ENCODE data around the gene SOCS6. TPM values are rescaled to one million over a fixed set of nuclear protein-coding genes. Genes with fewer than 3 reads are reported as not detected.
"Not testable (repeated sequence)": the region's sequence is repeated elsewhere in the genome, so short reads cannot be mapped to it uniquely, and the experiment has no call there.

Gene SOCS6
- total and polyA plus RNA-seq, 8 donors: 18.0 to 26.6 (median 22.3) TPM

GRCh38 chr18:70337139-70337972 lies 48.5 kb downstream of the SOCS6 start:
- peaks cover 0 to 14% of the 10 kb centered on the region in 2 donors for H3K9me3 ChIP-seq
- peak overlapping the region in 1 of 2 donors; percentile 20 for H3K27ac ChIP-seq
- H3K4me3 ChIP-seq: no peak overlapping the region
- H3K4me1 ChIP-seq: peaks cover 0 to 2% of the 10 kb centered on the region in 2 donors
- no peaks in the 10 kb centered on the region for H3K27me3 ChIP-seq
- intact Hi-C loops (cut with DNase I): no loop called here
- no peaks in the 10 kb centered on the region for H3K36me3 ChIP-seq
- ATAC-seq: peak; percentile 88
- TF ChIP-seq CTCF (IDR thresholded peaks at IDR 0.05): no peak
- peak in 1 of 4 donors; percentile 52 for DNase-seq

GRCh38 chr18:70338890-70339289 lies 50.0 kb downstream of the SOCS6 start:
- intact Hi-C loops (cut with DNase I): no loop called here
- no peak for DNase-seq
- Histone ChIP-seq H3K9me3 (peaks cover 0 to 14% of the 10 kb centered on the region in 2 donors), H3K4me3 (no peak overlapping the region), H3K27ac (no peak overlapping the region), H3K27me3 (no peaks in the 10 kb centered on the region), H3K4me1 (no peaks in the 10 kb centered on the region), H3K36me3 (no peaks in the 10 kb centered on the region)
- ATAC-seq: no peak
- TF ChIP-seq CTCF (IDR thresholded peaks at IDR 0.05): no peak

- no peak overlapping the region for H3K27ac ChIP-seq
- no peaks in the 10 kb centered on the region for H3K36me3 ChIP-seq
- DNase-seq (no peak), ATAC-seq (no peak)
- TF ChIP-seq CTCF (IDR thresholded peaks at IDR 0.05): no peak
- no peak overlapping the region for H3K4me3 ChIP-seq
- intact Hi-C loops (cut with DNase I): no loop called here
- H3K27me3 ChIP-seq: no peaks in the 10 kb centered on the region
- no peaks in the 10 kb centered on the region for H3K4me1 ChIP-seq
- peaks cover 0 to 11% of the 10 kb centered on the region in 2 donors for H3K9me3 ChIP-seq
These were observed 51.1 kb downstream of the SOCS6 start for GRCh38 chr18:70339915-70340314.

- DNase-seq: peak in 2 of 4 donors; percentile 46 to 78
- H3K4me3 ChIP-seq; H3K27me3 ChIP-seq; H3K9me3 ChIP-seq; H3K27ac ChIP-seq; intact Hi-C loops (cut with DNase I); ATAC-seq; H3K4me1 ChIP-seq: not testable (repeated sequence)
- peaks cover 0 to 10% of the 10 kb centered on the region in 2 donors for H3K36me3 ChIP-seq
These were observed 59.6 kb downstream of the SOCS6 start for GRCh38 chr18:70348481-70348880.

GRCh38 chr18:70349316-70349715 lies 60.5 kb downstream of the SOCS6 start:
- Histone ChIP-seq H3K4me3 (no peak overlapping the region), H3K27ac (no peak overlapping the region), H3K4me1 (no peaks in the 10 kb centered on the region), H3K36me3 (peaks cover 0 to 10% of the 10 kb centered on the region in 2 donors), H3K9me3 (peaks cover 0 to 9% of the 10 kb centered on the region in 2 donors), H3K27me3 (no peaks in the 10 kb centered on the region)
- ATAC-seq (no peak), DNase-seq (no peak)
- intact Hi-C loops (cut with DNase I): no loop called here
- TF ChIP-seq CTCF (IDR thresholded peaks at IDR 0.05): no peak

All from left lung (tissue), 10 donors.